WTC11 (cell line): ENCODE data around the gene MRPS6.

Experiments
- CREB1 ChIP-seq: sonication (generic); formaldehyde crosslinking; IDR thresholded peaks from 2 replicates; pipeline ENCODE4 v1.8.0; 2023; ENCODE audit warnings: mild to moderate bottlenecking, missing genetic modification reagents
- IRF2 ChIP-seq: sonication (generic); formaldehyde crosslinking; IDR thresholded peaks from 2 replicates; pipeline ENCODE4 v1.8.0; 2022; ENCODE audit warnings: low read depth, missing genetic modification reagents, borderline replicate concordance
- OVOL2 ChIP-seq: fragments of 250-450 bp; sonication (Bioruptor Pico); IDR thresholded peaks from 2 replicates; pipeline ENCODE4 v1.9.0; 2021; ENCODE audit warnings: mild to moderate bottlenecking, borderline replicate concordance
- SMAD4 ChIP-seq: sonication (generic); formaldehyde crosslinking; IDR thresholded peaks from 2 replicates; pipeline ENCODE4 v1.8.0; 2022; ENCODE audit warnings: mild to moderate bottlenecking, missing genetic modification reagents
- ZBTB21 ChIP-seq: sonication (generic); formaldehyde crosslinking; IDR thresholded peaks from 2 replicates; pipeline ENCODE4 v1.8.1; 2023; ENCODE audit warnings: mild to moderate bottlenecking, missing genetic modification reagents, borderline replicate concordance
- TF ChIP-seq, protein P1 (sequence below): fragments of 200-600 bp; IDR thresholded peaks from 2 replicates; pipeline ENCODE4 v1.8.0; 2022; ENCODE audit warnings: antibody characterized with exemption
- TF ChIP-seq, protein P2 (sequence below): fragments of 250-450 bp; sonication (Bioruptor Pico); IDR thresholded peaks from 2 replicates; pipeline ENCODE4 v2.1.2; 2022; ENCODE audit warnings: mild to moderate bottlenecking, moderate library complexity
- TF ChIP-seq, protein P3 (sequence below): sonication (generic); formaldehyde crosslinking; IDR thresholded peaks from 2 replicates; pipeline ENCODE4 v1.8.1; 2023; ENCODE audit warnings: mild to moderate bottlenecking, moderate library complexity, missing genetic modification reagents

DNA sequence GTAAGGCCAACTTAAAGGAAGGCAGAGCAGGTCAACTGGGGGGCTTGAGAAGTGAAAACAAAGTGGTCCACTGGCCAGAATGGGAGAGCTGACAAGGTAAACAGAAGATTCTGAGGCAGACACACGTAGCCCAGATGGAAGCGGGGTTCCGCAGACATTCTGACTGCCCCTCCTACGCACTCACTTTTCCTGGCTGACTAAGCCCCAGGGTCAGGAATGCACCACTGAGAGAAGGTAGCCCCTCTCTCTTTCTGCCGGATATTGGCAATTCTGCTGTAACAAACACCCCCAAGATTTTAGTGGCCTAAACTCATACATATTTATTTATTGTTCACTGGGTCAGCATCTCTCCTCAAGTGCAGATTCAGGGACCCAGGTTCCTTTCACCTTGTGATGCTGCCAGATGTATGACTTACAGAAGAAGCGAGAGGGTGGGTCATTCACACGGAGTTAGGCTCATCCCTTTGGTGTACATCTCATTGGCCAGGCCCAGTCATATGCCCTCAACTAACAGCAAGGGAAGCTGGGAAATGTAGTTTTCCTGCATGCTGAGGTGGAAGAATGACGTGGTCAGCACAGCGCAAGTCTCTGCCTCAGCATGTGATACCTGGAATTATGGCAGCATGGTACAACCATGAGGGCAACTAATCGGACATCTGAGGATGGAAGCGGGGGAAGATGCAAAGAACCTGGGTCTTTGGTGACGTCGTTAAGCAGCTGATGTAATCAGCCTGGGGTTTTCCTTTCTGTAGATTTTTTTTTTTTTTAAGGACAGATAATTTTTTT, 43.4 kb upstream of the MRPS6 start:
- TF ChIP-seq SMAD4 (CRISPR knock-in tag) = no peak
- TF ChIP-seq, protein P1, sequence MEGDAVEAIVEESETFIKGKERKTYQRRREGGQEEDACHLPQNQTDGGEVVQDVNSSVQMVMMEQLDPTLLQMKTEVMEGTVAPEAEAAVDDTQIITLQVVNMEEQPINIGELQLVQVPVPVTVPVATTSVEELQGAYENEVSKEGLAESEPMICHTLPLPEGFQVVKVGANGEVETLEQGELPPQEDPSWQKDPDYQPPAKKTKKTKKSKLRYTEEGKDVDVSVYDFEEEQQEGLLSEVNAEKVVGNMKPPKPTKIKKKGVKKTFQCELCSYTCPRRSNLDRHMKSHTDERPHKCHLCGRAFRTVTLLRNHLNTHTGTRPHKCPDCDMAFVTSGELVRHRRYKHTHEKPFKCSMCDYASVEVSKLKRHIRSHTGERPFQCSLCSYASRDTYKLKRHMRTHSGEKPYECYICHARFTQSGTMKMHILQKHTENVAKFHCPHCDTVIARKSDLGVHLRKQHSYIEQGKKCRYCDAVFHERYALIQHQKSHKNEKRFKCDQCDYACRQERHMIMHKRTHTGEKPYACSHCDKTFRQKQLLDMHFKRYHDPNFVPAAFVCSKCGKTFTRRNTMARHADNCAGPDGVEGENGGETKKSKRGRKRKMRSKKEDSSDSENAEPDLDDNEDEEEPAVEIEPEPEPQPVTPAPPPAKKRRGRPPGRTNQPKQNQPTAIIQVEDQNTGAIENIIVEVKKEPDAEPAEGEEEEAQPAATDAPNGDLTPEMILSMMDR = no peak
- TF ChIP-seq CREB1 (CRISPR knock-in tag) = no peak
- no peak for TF ChIP-seq IRF2 (CRISPR knock-in tag)
- no peak for TF ChIP-seq OVOL2
- no peak for TF ChIP-seq ZBTB21 (CRISPR knock-in tag)
- TF ChIP-seq, protein P2, sequence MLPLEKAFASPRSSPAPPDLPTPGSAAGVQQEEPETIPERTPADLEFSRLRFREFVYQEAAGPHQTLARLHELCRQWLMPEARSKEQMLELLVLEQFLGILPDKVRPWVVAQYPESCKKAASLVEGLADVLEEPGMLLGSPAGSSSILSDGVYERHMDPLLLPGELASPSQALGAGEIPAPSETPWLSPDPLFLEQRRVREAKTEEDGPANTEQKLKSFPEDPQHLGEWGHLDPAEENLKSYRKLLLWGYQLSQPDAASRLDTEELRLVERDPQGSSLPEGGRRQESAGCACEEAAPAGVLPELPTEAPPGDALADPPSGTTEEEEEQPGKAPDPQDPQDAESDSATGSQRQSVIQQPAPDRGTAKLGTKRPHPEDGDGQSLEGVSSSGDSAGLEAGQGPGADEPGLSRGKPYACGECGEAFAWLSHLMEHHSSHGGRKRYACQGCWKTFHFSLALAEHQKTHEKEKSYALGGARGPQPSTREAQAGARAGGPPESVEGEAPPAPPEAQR (CRISPR knock-in tag) = no peak
- TF ChIP-seq, protein P3, sequence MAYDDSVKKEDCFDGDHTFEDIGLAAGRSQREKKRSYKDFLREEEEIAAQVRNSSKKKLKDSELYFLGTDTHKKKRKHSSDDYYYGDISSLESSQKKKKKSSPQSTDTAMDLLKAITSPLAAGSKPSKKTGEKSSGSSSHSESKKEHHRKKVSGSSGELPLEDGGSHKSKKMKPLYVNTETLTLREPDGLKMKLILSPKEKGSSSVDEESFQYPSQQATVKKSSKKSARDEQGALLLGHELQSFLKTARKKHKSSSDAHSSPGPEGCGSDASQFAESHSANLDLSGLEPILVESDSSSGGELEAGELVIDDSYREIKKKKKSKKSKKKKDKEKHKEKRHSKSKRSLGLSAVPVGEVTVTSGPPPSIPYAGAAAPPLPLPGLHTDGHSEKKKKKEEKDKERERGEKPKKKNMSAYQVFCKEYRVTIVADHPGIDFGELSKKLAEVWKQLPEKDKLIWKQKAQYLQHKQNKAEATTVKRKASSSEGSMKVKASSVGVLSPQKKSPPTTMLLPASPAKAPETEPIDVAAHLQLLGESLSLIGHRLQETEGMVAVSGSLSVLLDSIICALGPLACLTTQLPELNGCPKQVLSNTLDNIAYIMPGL = no peak
